Panc1 (cell line): Measurements from ENCODE around the gene CD300A. TPM values are rescaled to one million over a fixed set of nuclear protein-coding genes. Genes with fewer than 3 reads are reported as not detected.

Experiments used
- ATAC-seq: fragments of 200-7000 bp; cut with Tn5 transposase; 2 replicates; pipeline ENCODE4 v1.9.1; 2020; ENCODE audit warnings: mild to moderate bottlenecking, moderate library complexity
- BruUV-seq: library from RNA; stranded (reverse); fragments of 400-500 nt; replicated peaks from 2 replicates; lab custom pipeline; 2021; lab: Mats Ljungman, UMichigan
- CTCF ChIA-PET: fragments of 300-600 bp; sonication (Branson Sonifier 250); formaldehyde crosslinking; loops from one replicate; lab custom pipeline; 2022; ENCODE audit warnings: antibody characterized with exemption; lab: Charles Lee
- POLR2A ChIA-PET: fragments of 300-600 bp; sonication (Branson Sonifier 250); formaldehyde crosslinking; loops from one replicate; lab custom pipeline; 2022; ENCODE audit warnings: antibody characterized with exemption; lab: Charles Lee
- DNase-seq: peaks from one replicate; pipeline ENCODE4 v3.0.0-alpha.2; 2010; ENCODE audit warnings: low read depth, low spot score
- H3K27ac ChIP-seq: 2 replicates; pipeline ENCODE4 v1.5.1; 2011; ENCODE audit warnings: mild to moderate bottlenecking, low read length, inconsistent platforms
- H3K27me3 ChIP-seq: fragments of 200-500 bp; sonication (Bioruptor generic); 2 replicates; pipeline ENCODE4 v1.6.0; 2014; ENCODE audit warnings: low read length, inconsistent platforms; ENCODE audit not compliant: control insufficient read depth, insufficient read depth
- H3K36me3 ChIP-seq: fragments of 200-500 bp; sonication (Bioruptor generic); 2 replicates; pipeline ENCODE4 v1.5.1; 2014; ENCODE audit warnings: inconsistent platforms, mild to moderate bottlenecking, low read length, moderate library complexity; ENCODE audit not compliant: control insufficient read depth, insufficient read depth
- H3K4me1 ChIP-seq: 2 replicates; pipeline ENCODE4 v1.5.1; 2011; ENCODE audit warnings: inconsistent platforms, mild to moderate bottlenecking, low read length, moderate library complexity; ENCODE audit not compliant: control insufficient read depth, insufficient read depth
- H3K4me3 ChIP-seq, 2 experiments: 2 replicates each; pipeline ENCODE4 v1.5.1; 2011 to 2012; ENCODE audit warnings: low read depth in 2 of 2, low read length in 2 of 2, mild to moderate bottlenecking in 2 of 2, inconsistent platforms in 1 of 2, moderate library complexity in 1 of 2
- H3K9me3 ChIP-seq: fragments of 200-500 bp; sonication (Bioruptor generic); 2 replicates; pipeline ENCODE4 v1.5.1; 2014; ENCODE audit warnings: low read depth, mild to moderate bottlenecking, inconsistent platforms, low read length, moderate library complexity; ENCODE audit not compliant: control insufficient read depth, insufficient read depth
- CTCF ChIP-seq: fragments of 450-650 bp; IDR thresholded peaks from 2 replicates; pipeline ENCODE4 v1.5.1; 2017; ENCODE audit warnings: mild to moderate bottlenecking
- POLR2AphosphoS5 ChIP-seq: IDR thresholded peaks from 2 replicates; pipeline ENCODE4 v1.6.1; 2012; ENCODE audit warnings: mild to moderate bottlenecking, low read depth, low read length, moderate library complexity
- REST ChIP-seq, 2 experiments: IDR thresholded peaks; 2 replicates each; pipeline ENCODE4 v1.6.1; 2011 to 2012; ENCODE audit warnings: low read depth in 2 of 2, control low read depth in 1 of 2, low read length in 1 of 2, mild to moderate bottlenecking in 1 of 2, moderate library complexity in 1 of 2; ENCODE audit not compliant: insufficient read depth in 1 of 2
- SIN3A ChIP-seq: IDR thresholded peaks from 2 replicates; pipeline ENCODE4 v1.6.1; 2012; ENCODE audit warnings: low read depth, mild to moderate bottlenecking, low read length, moderate library complexity, borderline replicate concordance; ENCODE audit not compliant: insufficient read depth
- TCF7L2 ChIP-seq: IDR thresholded peaks from 2 replicates; pipeline ENCODE4 v1.6.1; 2011; ENCODE audit warnings: mild to moderate bottlenecking, low read depth, low read length, inconsistent platforms
- in situ Hi-C: cut with HindIII; loops from 2 replicates; pipeline ENCODE4 v1.10.0; 2016; ENCODE audit warnings: low sequenced_read_pairs, low pct_unique_long_range_greater_than_20kb
- intact Hi-C: fragments of 100-400 bp; cut with micrococcal nuclease; formaldehyde crosslinking; loops from one replicate; pipeline ENCODE4 v1.10.0; 2022; ENCODE audit not compliant: unreplicated experiment
- total RNA-seq: library from RNA; stranded (reverse); gene quantifications from one replicate; pipeline ENCODE4 v1.2.1, GENCODE V29; 2021; ENCODE audit not compliant: unreplicated experiment

Gene CD300A
- total RNA-seq, 1 experiment from 2014 or later: 0.21 TPM

GRCh38 chr17:74430385-74430705 lies 36.1 kb upstream of the CD300A start:
- peaks cover 59% of the 10 kb centered on the region for H3K4me1 ChIP-seq
- CTCF ChIA-PET: interaction anchor here (0.6 kb wide), 1 partner anchor 89 kb away, joined by 3 read pairs; no protein-coding TSS in a partner anchor

More at GRCh38 chr17:74430385-74430705, 36.1 kb upstream of the CD300A start:
- no TSS peak for BruUV-seq
- ATAC-seq: no peak
- no peak for DNase-seq
- Histone ChIP-seq H3K27me3 (no peaks in the 10 kb centered on the region), H3K4me3 (peak overlapping the region; percentile 54 to 73), H3K27ac (peak overlapping the region; percentile 84), H3K9me3 (no peaks in the 10 kb centered on the region), H3K36me3 (no peaks in the 10 kb centered on the region; the same call in 1 of the 2 replicates)
- TF ChIP-seq REST (IDR thresholded peaks at IDR 0.05; ENCODE audit: insufficient read depth in 1 of 2, low read depth in 2 of 2, low read length in 1 of 2): no peak
- TF ChIP-seq SIN3A: no peak
- no peak for TF ChIP-seq POLR2AphosphoS5
- TF ChIP-seq CTCF: no peak
- no peak for TF ChIP-seq TCF7L2
- in situ Hi-C loops: no loop called here
- intact Hi-C loops: no loop called here
- POLR2A ChIA-PET: interaction anchor here (0.6 to 1.2 kb wide), 2 partner anchors 13 to 14 kb away, joined by 4 to 8 read pairs; no protein-coding TSS in a partner anchor
